Skeletal muscle satellite cell (primary cell): ENCODE measurements around the gene MXD3.
"Not testable (repeated sequence)": the region's sequence is repeated elsewhere in the genome, so short reads cannot be mapped to it uniquely, and the experiment has no call there.

Experiments
- H3K27me3 ChIP-seq: 2 replicates; pipeline ENCODE4 v1.7.0; 2013; ENCODE audit warnings: low read length; ENCODE audit not compliant: control insufficient read depth, insufficient read depth
- H3K36me3 ChIP-seq: 2 replicates; pipeline ENCODE4 v1.7.0; 2013; ENCODE audit warnings: mild to moderate bottlenecking, control low read depth, low read length; ENCODE audit not compliant: insufficient read depth
- H3K4me1 ChIP-seq: 2 replicates; pipeline ENCODE4 v1.7.0; 2013; ENCODE audit warnings: low read length; ENCODE audit not compliant: control insufficient read depth, insufficient read depth
- H3K4me2 ChIP-seq: 2 replicates; pipeline ENCODE4 v1.7.0; 2013; ENCODE audit warnings: mild to moderate bottlenecking, low read length
- H3K4me3 ChIP-seq: 2 replicates; pipeline ENCODE4 v1.7.0; 2013; ENCODE audit warnings: low read length
- H3K9ac ChIP-seq: 2 replicates; pipeline ENCODE4 v1.7.0; 2013; ENCODE audit warnings: mild to moderate bottlenecking, low read depth, low read length, moderate library complexity
- H3K9me3 ChIP-seq: replicated peaks from 2 replicates; pipeline ENCODE4 v1.7.0; 2013; ENCODE audit warnings: mild to moderate bottlenecking, control low read depth, low read length

Gene MXD3

GRCh38 chr5:177271113-177271512, 40.6 kb downstream of the MXD3 start:
- Histone ChIP-seq H3K4me3 (no peak overlapping the region), H3K27me3 (no peaks in the 10 kb centered on the region), H3K4me1 (peaks cover 22% of the 10 kb centered on the region), H3K4me2 (no peak overlapping the region), H3K9ac (no peak overlapping the region), H3K9me3 (no peaks in the 10 kb centered on the region), H3K36me3 (peaks cover 70% of the 10 kb centered on the region)

GRCh38 chr5:177270653-177271052, 41.0 kb downstream of the MXD3 start:
- peaks cover 70% of the 10 kb centered on the region for H3K36me3 ChIP-seq
- no peaks in the 10 kb centered on the region for H3K9me3 ChIP-seq
- H3K9ac ChIP-seq = no peak overlapping the region
- no peak overlapping the region for H3K4me3 ChIP-seq
- H3K4me1 ChIP-seq = peaks cover 22% of the 10 kb centered on the region
- H3K4me2 ChIP-seq = no peak overlapping the region
- no peaks in the 10 kb centered on the region for H3K27me3 ChIP-seq

- H3K9ac ChIP-seq = no peak overlapping the region
- H3K4me2 ChIP-seq = no peak overlapping the region
- H3K36me3 ChIP-seq = peaks cover 70% of the 10 kb centered on the region
- H3K4me1 ChIP-seq = peaks cover 22% of the 10 kb centered on the region
- H3K4me3 ChIP-seq = no peak overlapping the region
- H3K27me3 ChIP-seq = no peaks in the 10 kb centered on the region
- H3K9me3 ChIP-seq = no peaks in the 10 kb centered on the region
These were observed 41.7 kb downstream of the MXD3 start for GRCh38 chr5:177269976-177270375.

GRCh38 chr5:177269232-177269895, 42.3 kb downstream of the MXD3 start:
- Histone ChIP-seq H3K4me2 (no peak overlapping the region), H3K27me3 (no peaks in the 10 kb centered on the region), H3K9ac (no peak overlapping the region), H3K4me3 (no peak overlapping the region), H3K36me3 (peaks cover 67% of the 10 kb centered on the region), H3K4me1 (peaks cover 22% of the 10 kb centered on the region), H3K9me3 (no peaks in the 10 kb centered on the region)

- H3K4me3 ChIP-seq = no peak overlapping the region
- no peak overlapping the region for H3K9ac ChIP-seq
- peaks cover 4% of the 10 kb centered on the region for H3K4me1 ChIP-seq
- no peaks in the 10 kb centered on the region for H3K9me3 ChIP-seq
- peaks cover 72% of the 10 kb centered on the region for H3K36me3 ChIP-seq
- no peaks in the 10 kb centered on the region for H3K27me3 ChIP-seq
- no peak overlapping the region for H3K4me2 ChIP-seq
These were observed 46.3 kb downstream of the MXD3 start for GRCh38 chr5:177265395-177265794.

GRCh38 chr5:177264178-177264577, 47.5 kb downstream of the MXD3 start:
- no peak overlapping the region for H3K9ac ChIP-seq
- H3K36me3 ChIP-seq = peaks cover 69% of the 10 kb centered on the region
- H3K9me3 ChIP-seq = no peaks in the 10 kb centered on the region
- H3K4me3 ChIP-seq = no peak overlapping the region
- no peak overlapping the region for H3K4me2 ChIP-seq
- H3K4me1 ChIP-seq = no peaks in the 10 kb centered on the region
- no peaks in the 10 kb centered on the region for H3K27me3 ChIP-seq

- Histone ChIP-seq H3K9me3 (no peaks in the 10 kb centered on the region), H3K4me1 (no peaks in the 10 kb centered on the region), H3K27me3 (no peaks in the 10 kb centered on the region), H3K9ac (no peak overlapping the region), H3K4me2 (no peak overlapping the region), H3K4me3 (no peak overlapping the region), H3K36me3 (peaks cover 66% of the 10 kb centered on the region)
These were observed 50.2 kb downstream of the MXD3 start for GRCh38 chr5:177261510-177261909.

- H3K4me2 ChIP-seq = no peak overlapping the region
These were observed 50.7 kb downstream of the MXD3 start for GRCh38 chr5:177260961-177261360.

GRCh38 chr5:177258711-177259110, 53.0 kb downstream of the MXD3 start:
- not testable (repeated sequence) for H3K9ac ChIP-seq, H3K27me3 ChIP-seq, H3K4me1 ChIP-seq, H3K4me2 ChIP-seq, H3K4me3 ChIP-seq, H3K9me3 ChIP-seq
- peaks cover 55% of the 10 kb centered on the region for H3K36me3 ChIP-seq

More at GRCh38 chr5:177260961-177261360, 50.7 kb downstream of the MXD3 start:
- Histone ChIP-seq H3K4me1 (no peaks in the 10 kb centered on the region), H3K27me3 (no peaks in the 10 kb centered on the region), H3K9me3 (no peaks in the 10 kb centered on the region), H3K4me3 (no peak overlapping the region), H3K9ac (no peak overlapping the region), H3K36me3 (peaks cover 62% of the 10 kb centered on the region)
